HepG2 (cell line): ENCODE measurements around the gene UNCX. TPM values are rescaled to one million over a fixed set of nuclear protein-coding genes. Genes with fewer than 3 reads are reported as not detected.

Source experiments
- CENPX ChIP-seq: sonication (generic); formaldehyde crosslinking; IDR thresholded peaks from 2 replicates; pipeline ENCODE4 v1.9.0; 2021; ENCODE audit warnings: mild to moderate bottlenecking, missing genetic modification reagents, moderate library complexity
- FOXJ3 ChIP-seq: sonication (generic); formaldehyde crosslinking; IDR thresholded peaks from 2 replicates; pipeline ENCODE4 v1.4.0; 2020; ENCODE audit warnings: missing genetic modification reagents, mild to moderate bottlenecking, borderline replicate concordance
- GABPB1 ChIP-seq: IDR thresholded peaks from 2 replicates; pipeline ENCODE4 v1.6.1; 2016; ENCODE audit warnings: mild to moderate bottlenecking, missing genetic modification reagents, moderate library complexity, missing compliant biosample characterization
- GATAD2A ChIP-seq: IDR thresholded peaks from 2 replicates; pipeline ENCODE4 v1.6.1; 2016
- MED13 ChIP-seq: sonication (generic); formaldehyde crosslinking; IDR thresholded peaks from 2 replicates; pipeline ENCODE4 v1.5.0; 2020; ENCODE audit warnings: missing genetic modification reagents
- RNF2 ChIP-seq: fragments of 450-650 bp; conservative IDR thresholded peaks from 2 replicates; pipeline ENCODE4 v1.6.1; 2016; ENCODE audit warnings: low read depth
- SETDB1 ChIP-seq: sonication (generic); formaldehyde crosslinking; IDR thresholded peaks from 2 replicates; pipeline ENCODE4 v1.5.1; 2020; ENCODE audit warnings: missing genetic modification reagents, mild to moderate bottlenecking, borderline replicate concordance
- ZNF292 ChIP-seq: sonication (generic); formaldehyde crosslinking; IDR thresholded peaks from 2 replicates; pipeline ENCODE4 v1.8.1; 2022; ENCODE audit warnings: mild to moderate bottlenecking, low read depth, missing genetic modification reagents, borderline replicate concordance
- ZNF441 ChIP-seq: sonication (generic); formaldehyde crosslinking; IDR thresholded peaks from 2 replicates; pipeline ENCODE4 v1.7.0; 2021; ENCODE audit warnings: missing genetic modification reagents, borderline replicate concordance
- polyA plus RNA-seq, 8 experiments: library from polyadenylated mRNA; depleted of rRNA in 3 of 8; stranded (reverse) in 7 of 8; unstranded in 1 of 8; fragments of >200 nt; fragmentation: Illumina TruSeq in 4 of 8; extraction: Trizol in 4 of 8; gene quantifications; 2 replicates each; pipeline versions ENCODE4 v1.2.1 to v1.2.3, GENCODE V29; 2011 to 2016; ENCODE audit warnings: low read depth in 4 of 8, missing spikeins in 1 of 8, mixed read lengths in 1 of 8; ENCODE audit not compliant: insufficient read depth in 1 of 8
- total RNA-seq, 5 experiments: library from RNA; depleted of rRNA; stranded (reverse); fragments of >200 nt; fragmentation: Illumina TruSeq; extraction: Trizol; gene quantifications; 2 replicates each; pipeline ENCODE4 v1.2.3, GENCODE V29; 2016; ENCODE audit warnings: low read depth in 1 of 5
- TF ChIP-seq, protein P1 (sequence below): IDR thresholded peaks from 2 replicates; pipeline ENCODE4 v1.6.1; 2016; ENCODE audit warnings: low read depth, control low read depth
- TF ChIP-seq, protein P2 (sequence below): sonication (generic); formaldehyde crosslinking; IDR thresholded peaks from 2 replicates; pipeline ENCODE4 v1.8.0; 2022; ENCODE audit warnings: low read depth, missing genetic modification reagents

The UNCX gene
- total and polyA plus RNA-seq, 2 of the 13 experiments (the other 11 are each of a cell fraction or from before 2014, with no cell fraction given): not detected

DNA sequence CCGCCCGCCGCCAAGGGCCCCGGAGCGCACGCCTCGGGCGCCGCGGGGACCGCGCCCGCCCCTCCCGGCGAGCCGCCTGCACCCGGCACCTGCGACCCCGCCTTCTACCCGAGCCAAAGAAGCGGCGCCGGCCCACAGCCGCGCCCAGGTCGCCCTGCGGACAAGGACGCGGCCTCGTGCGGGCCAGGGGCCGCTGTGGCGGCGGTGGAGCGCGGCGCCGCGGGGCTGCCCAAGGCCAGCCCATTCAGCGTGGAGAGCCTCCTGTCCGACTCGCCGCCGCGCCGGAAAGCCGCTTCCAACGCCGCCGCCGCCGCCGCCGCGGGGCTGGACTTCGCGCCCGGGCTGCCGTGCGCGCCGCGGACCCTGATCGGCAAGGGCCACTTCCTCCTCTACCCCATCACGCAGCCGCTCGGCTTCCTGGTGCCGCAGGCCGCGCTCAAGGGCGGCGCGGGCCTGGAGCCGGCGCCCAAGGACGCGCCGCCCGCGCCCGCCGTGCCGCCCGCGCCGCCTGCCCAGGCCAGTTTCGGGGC is 3.5 kb downstream of the UNCX start (continued):
- TF ChIP-seq, protein P1, sequence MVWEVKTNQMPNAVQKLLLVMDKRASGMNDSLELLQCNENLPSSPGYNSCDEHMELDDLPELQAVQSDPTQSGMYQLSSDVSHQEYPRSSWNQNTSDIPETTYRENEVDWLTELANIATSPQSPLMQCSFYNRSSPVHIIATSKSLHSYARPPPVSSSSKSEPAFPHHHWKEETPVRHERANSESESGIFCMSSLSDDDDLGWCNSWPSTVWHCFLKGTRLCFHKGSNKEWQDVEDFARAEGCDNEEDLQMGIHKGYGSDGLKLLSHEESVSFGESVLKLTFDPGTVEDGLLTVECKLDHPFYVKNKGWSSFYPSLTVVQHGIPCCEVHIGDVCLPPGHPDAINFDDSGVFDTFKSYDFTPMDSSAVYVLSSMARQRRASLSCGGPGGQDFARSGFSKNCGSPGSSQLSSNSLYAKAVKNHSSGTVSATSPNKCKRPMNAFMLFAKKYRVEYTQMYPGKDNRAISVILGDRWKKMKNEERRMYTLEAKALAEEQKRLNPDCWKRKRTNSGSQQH (CRISPR knock-in tag): no peak
- TF ChIP-seq, protein P2, sequence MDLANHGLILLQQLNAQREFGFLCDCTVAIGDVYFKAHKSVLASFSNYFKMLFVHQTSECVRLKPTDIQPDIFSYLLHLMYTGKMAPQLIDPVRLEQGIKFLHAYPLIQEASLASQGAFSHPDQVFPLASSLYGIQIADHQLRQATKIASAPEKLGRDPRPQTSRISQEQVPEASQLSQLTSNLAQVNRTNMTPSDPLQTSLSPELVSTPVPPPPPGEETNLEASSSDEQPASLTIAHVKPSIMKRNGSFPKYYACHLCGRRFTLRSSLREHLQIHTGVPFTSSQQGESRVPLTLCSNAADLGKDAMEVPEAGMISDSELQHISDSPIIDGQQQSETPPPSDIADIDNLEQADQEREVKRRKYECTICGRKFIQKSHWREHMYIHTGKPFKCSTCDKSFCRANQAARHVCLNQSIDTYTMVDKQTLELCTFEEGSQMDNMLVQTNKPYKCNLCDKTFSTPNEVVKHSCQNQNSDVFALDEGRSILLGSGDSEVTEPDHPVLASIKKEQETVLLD (CRISPR knock-in tag): peak; percentile 54; the same call in 1 of the 2 replicates
- TF ChIP-seq MED13 (no peak), FOXJ3 (CRISPR knock-in tag) (no peak), CENPX (CRISPR knock-in tag) (no peak), GATAD2A (CRISPR knock-in tag) (no peak), GABPB1 (CRISPR knock-in tag) (peak; percentile 58; the same call in 1 of the 2 replicates), ZNF292 (CRISPR knock-in tag) (no peak), ZNF441 (CRISPR knock-in tag) (peak; percentile 56; the same call in 1 of the 2 replicates), SETDB1 (CRISPR knock-in tag) (no peak), RNF2 (0 out of 2 replicates have a peak, but pooled peaks have one; percentile 46)
